ENCODE results near the gene OTUD1.

DNA sequence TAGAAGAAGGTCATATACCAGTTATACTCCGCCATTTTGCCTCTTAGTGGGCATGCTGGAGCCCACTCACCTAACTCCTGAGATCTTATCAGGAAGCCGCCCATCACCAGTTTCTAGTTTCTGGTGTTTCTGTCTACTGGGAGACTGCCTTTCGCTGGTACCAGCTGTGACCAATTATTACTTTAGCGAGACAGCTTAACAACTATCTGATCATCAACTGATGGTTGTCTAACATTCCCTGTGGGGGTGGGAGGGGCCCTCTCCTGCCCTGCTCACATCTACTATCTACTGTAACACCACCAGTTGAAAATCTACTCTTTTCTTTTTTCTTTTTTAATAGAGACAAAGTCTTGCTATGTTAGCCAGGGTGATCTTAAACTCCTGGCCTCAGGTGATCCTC lies 48.1 kb upstream of the OTUD1 start:
- TF ChIP-seq POLR2AphosphoS5 (IDR thresholded peaks at IDR 0.05; ENCODE audit: low read depth, low read length) (no peak), TAF1 (IDR thresholded peaks at IDR 0.05; ENCODE audit: low read depth, low read length) (no peak), POLR2A (IDR thresholded peaks at IDR 0.05; ENCODE audit: low read depth, low read length) (no peak), SPI1 (IDR thresholded peaks at IDR 0.05; ENCODE audit: low read depth, low read length) (no peak), POU2F2 (IDR thresholded peaks at IDR 0.05; ENCODE audit: low read depth, low read length) (no peak), PAX5 (IDR thresholded peaks at IDR 0.05; ENCODE audit: insufficient read depth, low read length, severe bottlenecking) (no peak)
